Parathyroid adenoma (tissue), 2 donors: Measurements from ENCODE around the gene KANSL1.

Experiments used
- H2AFZ ChIP-seq: fragments of 300-600 bp; sonication (generic); one replicate; pipeline ENCODE4 v1.7.0; 2017; ENCODE audit warnings: antibody characterized with exemption, mild to moderate bottlenecking
- H3K27ac ChIP-seq: fragments of 300-600 bp; sonication (generic); one replicate; pipeline ENCODE4 v1.7.0; 2017
- H3K27me3 ChIP-seq: fragments of 300-600 bp; sonication (generic); one replicate; pipeline ENCODE4 v1.7.0; 2017; ENCODE audit warnings: low read length; ENCODE audit not compliant: control insufficient read depth, insufficient read depth
- H3K36me3 ChIP-seq: fragments of 300-600 bp; sonication (generic); one replicate; pipeline ENCODE4 v1.7.0; 2017; ENCODE audit warnings: low read length; ENCODE audit not compliant: control insufficient read depth, insufficient read depth
- H3K4me1 ChIP-seq: fragments of 300-600 bp; sonication (generic); one replicate; pipeline ENCODE4 v1.7.0; 2017; ENCODE audit warnings: control low read depth
- H3K4me2 ChIP-seq: fragments of 300-600 bp; sonication (generic); one replicate; pipeline ENCODE4 v1.7.0; 2017; ENCODE audit warnings: low read length
- H3K4me3 ChIP-seq: fragments of 300-600 bp; sonication (generic); one replicate; pipeline ENCODE4 v1.7.0; 2017; ENCODE audit warnings: low read depth, low read length
- H3K79me2 ChIP-seq: fragments of 300-600 bp; sonication (generic); one replicate; pipeline ENCODE4 v1.7.0; 2017; ENCODE audit warnings: control low read depth
- H3K9ac ChIP-seq: fragments of 300-600 bp; sonication (generic); one replicate; pipeline ENCODE4 v1.7.0; 2017; ENCODE audit warnings: mild to moderate bottlenecking
- H3K9me3 ChIP-seq: fragments of 300-600 bp; sonication (generic); one replicate; pipeline ENCODE4 v1.7.0; 2017; ENCODE audit warnings: low read length; ENCODE audit not compliant: control insufficient read depth
- TF ChIP-seq, protein P1 (sequence below): fragments of 300-600 bp; sonication (generic); IDR thresholded peaks from one replicate; pipeline ENCODE4 v1.7.0; 2017; ENCODE audit warnings: antibody characterized with exemption, mild to moderate bottlenecking
- donor health status: primary hyperparathyroidism.

The KANSL1 gene

DNA sequence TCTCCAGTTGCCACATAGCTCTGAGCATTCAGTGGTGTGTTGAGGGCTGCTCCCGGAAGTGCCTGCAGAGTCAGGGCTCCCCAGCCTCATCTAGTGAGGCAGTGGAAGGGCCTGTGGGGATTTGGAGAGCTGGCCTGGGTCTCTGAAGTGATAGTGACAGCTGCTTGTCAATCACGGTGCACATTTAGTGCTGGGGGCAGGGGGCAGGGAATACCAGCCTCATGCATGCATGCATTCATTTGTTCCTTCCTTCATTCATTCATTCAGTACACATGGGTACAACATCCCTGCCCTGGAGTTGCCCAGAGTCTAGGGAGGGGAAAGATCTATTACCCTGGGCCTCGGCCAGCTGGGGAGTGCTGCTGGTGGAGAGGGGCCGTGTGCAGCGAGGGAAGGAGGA, 205.5 kb downstream of the KANSL1 start:
- Histone ChIP-seq H3K27me3 (no peaks in the 10 kb centered on the region), H3K36me3 (no peaks in the 10 kb centered on the region), H3K4me1 (peaks cover 6% of the 10 kb centered on the region), H2AFZ (no peak overlapping the region), H3K79me2 (no peaks in the 10 kb centered on the region), H3K9me3 (no peaks in the 10 kb centered on the region), H3K4me3 (no peak overlapping the region), H3K9ac (no peak overlapping the region), H3K4me2 (no peak overlapping the region), H3K27ac (no peak overlapping the region)
- TF ChIP-seq, protein P1, sequence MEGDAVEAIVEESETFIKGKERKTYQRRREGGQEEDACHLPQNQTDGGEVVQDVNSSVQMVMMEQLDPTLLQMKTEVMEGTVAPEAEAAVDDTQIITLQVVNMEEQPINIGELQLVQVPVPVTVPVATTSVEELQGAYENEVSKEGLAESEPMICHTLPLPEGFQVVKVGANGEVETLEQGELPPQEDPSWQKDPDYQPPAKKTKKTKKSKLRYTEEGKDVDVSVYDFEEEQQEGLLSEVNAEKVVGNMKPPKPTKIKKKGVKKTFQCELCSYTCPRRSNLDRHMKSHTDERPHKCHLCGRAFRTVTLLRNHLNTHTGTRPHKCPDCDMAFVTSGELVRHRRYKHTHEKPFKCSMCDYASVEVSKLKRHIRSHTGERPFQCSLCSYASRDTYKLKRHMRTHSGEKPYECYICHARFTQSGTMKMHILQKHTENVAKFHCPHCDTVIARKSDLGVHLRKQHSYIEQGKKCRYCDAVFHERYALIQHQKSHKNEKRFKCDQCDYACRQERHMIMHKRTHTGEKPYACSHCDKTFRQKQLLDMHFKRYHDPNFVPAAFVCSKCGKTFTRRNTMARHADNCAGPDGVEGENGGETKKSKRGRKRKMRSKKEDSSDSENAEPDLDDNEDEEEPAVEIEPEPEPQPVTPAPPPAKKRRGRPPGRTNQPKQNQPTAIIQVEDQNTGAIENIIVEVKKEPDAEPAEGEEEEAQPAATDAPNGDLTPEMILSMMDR: no peak

DNA sequence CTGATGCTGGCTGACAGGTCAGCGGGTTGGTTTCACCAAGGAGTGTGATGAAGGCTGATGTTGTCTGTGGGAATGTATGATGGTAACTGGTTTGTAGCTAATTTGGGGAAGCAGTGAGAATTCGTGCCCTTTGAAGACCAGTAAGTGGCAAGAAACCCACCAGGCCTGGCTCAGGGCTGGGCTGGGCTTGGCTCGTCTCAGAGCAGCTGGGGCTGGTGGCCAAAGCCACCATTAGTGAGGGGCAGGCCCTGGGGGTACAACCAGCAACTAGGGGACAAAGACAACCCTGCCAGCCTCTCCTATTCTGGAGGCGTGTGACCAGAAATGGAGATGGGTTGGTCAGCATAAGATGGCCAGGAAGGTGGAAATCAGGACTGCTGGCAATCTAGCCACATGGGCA, 207.2 kb downstream of the KANSL1 start:
- TF ChIP-seq, protein P1: no peak
- no peak overlapping the region for H2AFZ ChIP-seq
- no peak overlapping the region for H3K4me2 ChIP-seq
- no peak overlapping the region for H3K9ac ChIP-seq
- no peaks in the 10 kb centered on the region for H3K27me3 ChIP-seq
- H3K79me2 ChIP-seq: no peaks in the 10 kb centered on the region
- no peaks in the 10 kb centered on the region for H3K36me3 ChIP-seq
- H3K27ac ChIP-seq: no peak overlapping the region
- no peaks in the 10 kb centered on the region for H3K9me3 ChIP-seq
- H3K4me3 ChIP-seq: no peak overlapping the region
- peaks cover 6% of the 10 kb centered on the region for H3K4me1 ChIP-seq

DNA sequence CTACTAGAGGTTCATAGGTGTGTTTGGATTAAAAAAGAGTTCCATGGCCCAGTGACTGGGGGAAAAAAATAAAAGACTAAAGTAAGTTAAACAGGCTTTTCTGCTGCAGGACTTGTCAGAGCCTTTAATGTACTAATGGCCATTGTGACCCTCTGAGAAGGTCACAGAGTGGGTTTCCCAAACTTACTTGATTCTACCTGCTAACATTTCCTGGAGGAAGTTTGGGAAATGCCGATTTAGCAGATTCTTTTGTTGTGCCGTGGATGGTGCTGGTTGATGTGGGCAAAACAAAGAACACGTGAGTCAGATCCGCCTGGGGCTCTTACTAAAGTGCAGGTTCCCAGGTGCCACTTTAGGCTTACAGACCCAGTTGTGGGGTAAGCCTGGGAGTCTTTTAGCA, 207.8 kb downstream of the KANSL1 start:
- Histone ChIP-seq H3K9me3 (no peaks in the 10 kb centered on the region), H3K4me2 (no peak overlapping the region), H3K9ac (no peak overlapping the region), H2AFZ (no peak overlapping the region), H3K79me2 (no peaks in the 10 kb centered on the region), H3K36me3 (no peaks in the 10 kb centered on the region), H3K4me3 (no peak overlapping the region), H3K4me1 (peaks cover 6% of the 10 kb centered on the region), H3K27ac (no peak overlapping the region), H3K27me3 (no peaks in the 10 kb centered on the region)
- TF ChIP-seq, protein P1: no peak

DNA sequence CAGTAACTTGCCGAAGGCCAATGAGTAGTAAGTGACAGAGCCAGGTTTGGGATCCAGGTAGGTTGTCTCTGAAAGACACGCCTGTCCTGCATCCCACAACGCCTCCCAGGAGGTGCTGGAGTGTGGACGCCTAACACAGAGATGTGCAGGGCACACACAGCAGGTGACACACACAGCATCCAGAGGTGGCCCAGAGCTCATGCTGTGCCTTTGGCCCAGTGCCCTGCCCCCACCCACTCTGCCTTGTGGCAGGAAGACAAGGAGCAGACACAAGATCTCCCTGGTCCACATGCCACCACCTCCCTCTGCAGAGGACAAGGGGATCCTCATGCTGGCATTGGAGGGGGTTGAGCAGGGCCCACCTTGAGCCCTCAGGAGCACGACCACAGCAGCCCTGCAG, 208.9 kb downstream of the KANSL1 start:
- Histone ChIP-seq H3K4me1 (peaks cover 6% of the 10 kb centered on the region), H3K27ac (no peak overlapping the region), H2AFZ (no peak overlapping the region)

More for the DNA sequence above, 208.9 kb downstream of the KANSL1 start:
- no peaks in the 10 kb centered on the region for H3K27me3 ChIP-seq
- TF ChIP-seq, protein P1: no peak
- H3K36me3 ChIP-seq: no peaks in the 10 kb centered on the region
- H3K4me3 ChIP-seq: no peak overlapping the region
- no peak overlapping the region for H3K4me2 ChIP-seq
- no peak overlapping the region for H3K9ac ChIP-seq
- H3K79me2 ChIP-seq: no peaks in the 10 kb centered on the region
- no peaks in the 10 kb centered on the region for H3K9me3 ChIP-seq
